Erythroblast (primary cell): Measurements from ENCODE around the gene ZNF160.

Source experiments
- GATA1 ChIP-seq: IDR thresholded peaks from 2 replicates; pipeline ENCODE4 v1.6.1; 2011; ENCODE audit warnings: low read depth, mild to moderate bottlenecking, control low read depth, low read length, moderate library complexity
- POLR2A ChIP-seq: IDR thresholded peaks from 2 replicates; pipeline ENCODE4 v1.6.1; 2011; ENCODE audit warnings: mild to moderate bottlenecking, low read length

- TF ChIP-seq POLR2A (no peak), GATA1 (no peak)
Measured at GRCh38 chr19:53112286-53112685, 9.1 kb upstream of the ZNF160 start.
